Thyroid gland (tissue), 4 donors: Measurements from ENCODE around the gene IKZF1.

Source experiments
- POLR2A ChIP-seq, 2 donors: fragments of 450-650 bp; IDR thresholded peaks; one replicate each; pipeline ENCODE4 v1.6.1; 2017; ENCODE audit warnings: antibody characterized with exemption in 2 of 2, mild to moderate bottlenecking in 2 of 2, moderate library complexity in 1 of 2
- TF ChIP-seq, protein P1 (sequence below), 6 experiments: fragments of 200-600 bp in 3 of 6; fragments of 450-650 bp in 3 of 6; sonication (generic) in 3 of 6; IDR thresholded peaks; one replicate each; pipeline ENCODE4 v1.5.1; 2016 to 2019; ENCODE audit warnings: antibody characterized with exemption in 6 of 6, mild to moderate bottlenecking in 2 of 6, inconsistent platforms in 1 of 6, moderate library complexity in 1 of 6

DNA sequence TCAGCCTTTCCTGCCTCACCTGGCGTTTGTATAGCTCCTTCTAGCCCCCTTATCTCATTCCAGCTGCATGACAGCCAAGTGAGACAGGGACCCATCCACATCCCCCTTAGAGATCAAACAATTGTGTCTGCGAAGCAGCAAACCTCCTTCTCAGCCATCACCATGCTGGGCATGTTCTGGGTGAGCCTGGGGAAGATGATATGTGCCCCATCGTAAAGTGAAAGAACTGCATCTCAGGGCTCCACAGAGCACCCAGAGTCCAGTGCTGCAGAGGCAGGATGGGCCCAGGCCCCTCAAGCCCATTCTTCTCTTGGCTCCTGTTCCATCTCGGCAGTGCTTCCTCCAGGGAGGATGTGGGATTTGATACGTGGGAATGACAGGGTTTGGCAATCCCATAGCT lies 102.4 kb downstream of the IKZF1 start:
- TF ChIP-seq, protein P1, sequence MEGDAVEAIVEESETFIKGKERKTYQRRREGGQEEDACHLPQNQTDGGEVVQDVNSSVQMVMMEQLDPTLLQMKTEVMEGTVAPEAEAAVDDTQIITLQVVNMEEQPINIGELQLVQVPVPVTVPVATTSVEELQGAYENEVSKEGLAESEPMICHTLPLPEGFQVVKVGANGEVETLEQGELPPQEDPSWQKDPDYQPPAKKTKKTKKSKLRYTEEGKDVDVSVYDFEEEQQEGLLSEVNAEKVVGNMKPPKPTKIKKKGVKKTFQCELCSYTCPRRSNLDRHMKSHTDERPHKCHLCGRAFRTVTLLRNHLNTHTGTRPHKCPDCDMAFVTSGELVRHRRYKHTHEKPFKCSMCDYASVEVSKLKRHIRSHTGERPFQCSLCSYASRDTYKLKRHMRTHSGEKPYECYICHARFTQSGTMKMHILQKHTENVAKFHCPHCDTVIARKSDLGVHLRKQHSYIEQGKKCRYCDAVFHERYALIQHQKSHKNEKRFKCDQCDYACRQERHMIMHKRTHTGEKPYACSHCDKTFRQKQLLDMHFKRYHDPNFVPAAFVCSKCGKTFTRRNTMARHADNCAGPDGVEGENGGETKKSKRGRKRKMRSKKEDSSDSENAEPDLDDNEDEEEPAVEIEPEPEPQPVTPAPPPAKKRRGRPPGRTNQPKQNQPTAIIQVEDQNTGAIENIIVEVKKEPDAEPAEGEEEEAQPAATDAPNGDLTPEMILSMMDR (IDR thresholded peaks at IDR 0.05), result no peak
- no peak for TF ChIP-seq POLR2A (IDR thresholded peaks at IDR 0.05)
